HCT116 (cell line): ENCODE measurements around the gene CIAO1. TPM values are rescaled to one million over a fixed set of nuclear protein-coding genes. Genes with fewer than 3 reads are reported as not detected.

Source experiments
- ATAC-seq: fragments of 200-7000 bp; cut with Tn5 transposase; 2 replicates; pipeline ENCODE4 v1.9.1; 2020; ENCODE audit warnings: mild to moderate bottlenecking, moderate library complexity
- BruUV-seq: library from RNA; stranded (reverse); fragments of 400-500 nt; replicated peaks from 2 replicates; lab custom pipeline; 2021; lab: Mats Ljungman, UMichigan
- CTCF ChIA-PET: fragments of 300-600 bp; sonication (Branson Sonifier 250); formaldehyde crosslinking; loops from one replicate; lab custom pipeline; 2021; ENCODE audit warnings: antibody characterized with exemption; lab: Charles Lee
- POLR2A ChIA-PET: fragments of 300-600, 350-600 bp; sonication (Branson Sonifier 250); formaldehyde crosslinking; loops from one replicate; lab custom pipeline; 2021; ENCODE audit warnings: antibody characterized with exemption; lab: Charles Lee
- RAD21 ChIA-PET, 2 experiments: fragments of 300-600 bp; sonication (Branson Sonifier 250); formaldehyde crosslinking; loops; one replicate each; lab custom pipeline; 2023; ENCODE audit warnings: low total read pairs in 2 of 2; ENCODE audit not compliant: uncharacterized antibody in 2 of 2, unreplicated experiment in 2 of 2, low non-redundant PET in 1 of 2; lab: Charles Lee
- DNase-seq: peaks from one replicate; pipeline ENCODE4 v3.0.0-alpha.2; 2010; ENCODE audit warnings: low read depth, low spot score
- H2AFZ ChIP-seq: fragments of 200-600 bp; shearing (Covaris generic), sonication (generic); 2 replicates; pipeline ENCODE4 v1.6.1; 2017; ENCODE audit warnings: low read depth, mixed run types, mixed read lengths, antibody characterized with exemption, low read length; ENCODE audit not compliant: poor library complexity, severe bottlenecking
- H3K27ac ChIP-seq: 2 replicates; pipeline ENCODE4 v1.5.1; 2012; ENCODE audit warnings: low read depth, low read length
- H3K27me3 ChIP-seq: fragments of 200-600 bp; sonication (generic); 2 replicates; pipeline ENCODE4 v1.6.1; 2016; ENCODE audit warnings: mixed run types, low read length, mixed read lengths; ENCODE audit not compliant: insufficient read depth
- H3K36me3 ChIP-seq, 2 experiments: fragments of 200-500 bp in 1 of 2; fragments of 200-600 bp in 1 of 2; sonication (Bioruptor generic) in 1 of 2; sonication (generic) in 1 of 2; 2 replicates each; pipeline versions ENCODE4 v1.5.1 to v1.6.1; 2014 to 2016; ENCODE audit warnings: low read length in 2 of 2, inconsistent platforms in 1 of 2, mixed read lengths in 1 of 2, mixed run types in 1 of 2; ENCODE audit not compliant: insufficient read depth in 2 of 2, control insufficient read depth in 1 of 2
- H3K4me1 ChIP-seq, 2 experiments: fragments of 200-600 bp in 1 of 2; sonication (generic) in 1 of 2; 2 replicates each; pipeline versions ENCODE4 v1.5.1 to v1.6.1; 2012 to 2017; ENCODE audit warnings: low read length in 2 of 2, inconsistent platforms in 1 of 2, mild to moderate bottlenecking in 1 of 2, mixed read lengths in 1 of 2, mixed run types in 1 of 2, moderate library complexity in 1 of 2; ENCODE audit not compliant: insufficient read depth in 2 of 2, control insufficient read depth in 1 of 2
- H3K4me2 ChIP-seq: fragments of 200-600 bp; sonication (generic); 2 replicates; pipeline ENCODE4 v1.6.1; 2017; ENCODE audit warnings: mixed run types, low read length, mixed read lengths
- H3K4me3 ChIP-seq, 2 experiments: fragments of 200-600 bp in 1 of 2; sonication (generic) in 1 of 2; replicated peaks in 1 of 2; 2 replicates each; pipeline ENCODE4 v1.5.1; 2011 to 2016; ENCODE audit warnings: low read length in 2 of 2, control low read depth in 1 of 2, low read depth in 1 of 2, mild to moderate bottlenecking in 1 of 2, mixed read lengths in 1 of 2, mixed run types in 1 of 2
- H3K79me2 ChIP-seq: fragments of 200-600 bp; sonication (generic); 2 replicates; pipeline ENCODE4 v1.6.1; 2017; ENCODE audit warnings: mild to moderate bottlenecking, mixed run types, low read length, moderate library complexity, mixed read lengths; ENCODE audit not compliant: insufficient read depth
- H3K9ac ChIP-seq: fragments of 200-600 bp; sonication (generic); 2 replicates; pipeline ENCODE4 v1.6.1; 2016; ENCODE audit warnings: low read length, mixed read lengths
- H3K9me2 ChIP-seq: fragments of 200-600 bp; sonication (generic), shearing (Covaris generic); 2 replicates; pipeline ENCODE4 v1.6.1; 2017; ENCODE audit warnings: mixed run types, mild to moderate bottlenecking, moderate library complexity; ENCODE audit not compliant: insufficient read depth
- H3K9me3 ChIP-seq, 2 experiments: fragments of 200-500 bp in 1 of 2; fragments of 200-600 bp in 1 of 2; sonication (Bioruptor generic) in 1 of 2; sonication (generic) in 1 of 2; 2 replicates each; pipeline ENCODE4 v1.6.1; 2014 to 2017; ENCODE audit warnings: low read length in 2 of 2, mixed read lengths in 2 of 2, inconsistent platforms in 1 of 2, low read depth in 1 of 2, mild to moderate bottlenecking in 1 of 2, mixed run types in 1 of 2, moderate library complexity in 1 of 2; ENCODE audit not compliant: control insufficient read depth in 1 of 2, insufficient read depth in 1 of 2
- H4K20me1 ChIP-seq: fragments of 200-600 bp; sonication (generic), shearing (Covaris generic); 2 replicates; pipeline ENCODE4 v1.6.1; 2017; ENCODE audit warnings: mixed run types, mild to moderate bottlenecking, moderate library complexity; ENCODE audit not compliant: insufficient read depth
- CBX3 ChIP-seq: IDR thresholded peaks from 2 replicates; pipeline ENCODE4 v1.6.1; 2012; ENCODE audit warnings: low read depth
- EGR1 ChIP-seq: IDR thresholded peaks from 2 replicates; pipeline ENCODE4 v1.6.1; 2012; ENCODE audit warnings: low read depth
- ELF1 ChIP-seq: IDR thresholded peaks from 2 replicates; pipeline ENCODE4 v1.6.1; 2012; ENCODE audit warnings: low read depth, borderline replicate concordance
- EZH2 ChIP-seq: fragments of 200-600 bp; sonication (generic); IDR thresholded peaks from 2 replicates; pipeline ENCODE4 v1.6.1; 2017; ENCODE audit warnings: antibody characterized with exemption, mixed run types
- EZH2phosphoT487 ChIP-seq: fragments of 200-600 bp; IDR thresholded peaks from 2 replicates; pipeline ENCODE4 v1.6.1; 2018; ENCODE audit warnings: antibody characterized with exemption, borderline replicate concordance
- FOSL1 ChIP-seq: IDR thresholded peaks from 2 replicates; pipeline ENCODE4 v1.6.1; 2012; ENCODE audit warnings: low read depth
- JUND ChIP-seq: IDR thresholded peaks from 2 replicates; pipeline ENCODE4 v1.6.1; 2012
- POLR2A ChIP-seq: IDR thresholded peaks from 2 replicates; pipeline ENCODE4 v1.7.0; 2011; ENCODE audit warnings: borderline replicate concordance; ENCODE audit not compliant: insufficient read depth, insufficient read length; ENCODE audit errors: extremely low read depth
- POLR2AphosphoS5 ChIP-seq: IDR thresholded peaks from 2 replicates; pipeline ENCODE4 v1.6.1; 2011; ENCODE audit warnings: mild to moderate bottlenecking, low read depth, low read length, moderate library complexity
- RAD21 ChIP-seq: IDR thresholded peaks from 2 replicates; pipeline ENCODE4 v1.6.1; 2012; ENCODE audit warnings: low read depth, mild to moderate bottlenecking
- SIN3A ChIP-seq: IDR thresholded peaks from 2 replicates; pipeline ENCODE4 v1.6.1; 2012; ENCODE audit warnings: low read depth
- SRF ChIP-seq: IDR thresholded peaks from 2 replicates; pipeline ENCODE4 v1.6.1; 2012; ENCODE audit warnings: low read depth
- TCF7L2 ChIP-seq: IDR thresholded peaks from 2 replicates; pipeline ENCODE4 v1.7.0; 2011; ENCODE audit warnings: borderline replicate concordance, inconsistent platforms; ENCODE audit not compliant: insufficient read depth, insufficient read length; ENCODE audit errors: extremely low read depth
- YY1 ChIP-seq: IDR thresholded peaks from 2 replicates; pipeline ENCODE4 v1.6.1; 2011; ENCODE audit warnings: low read length, low read depth, moderate library complexity, mild to moderate bottlenecking; ENCODE audit not compliant: insufficient replicate concordance; ENCODE audit errors: extremely low read depth
- ZFX ChIP-seq: fragments of 450-650 bp; IDR thresholded peaks from 2 replicates; pipeline ENCODE4 v1.6.1; 2017
- intact Hi-C: fragments of 100-400 bp; cut with micrococcal nuclease; formaldehyde crosslinking; loops from 2 replicates; pipeline ENCODE4 v1.10.0; 2022
- total RNA-seq: library from RNA; stranded (reverse); gene quantifications from one replicate; pipeline ENCODE4 v1.2.1, GENCODE V29; 2021; ENCODE audit not compliant: unreplicated experiment
- TF ChIP-seq, protein P1 (sequence below), 3 experiments: fragments of 200-600 bp in 1 of 3; sonication (generic) in 1 of 3; IDR thresholded peaks in 2 of 3; conservative IDR thresholded peaks in 1 of 3; 2 replicates each; pipeline ENCODE4 v1.5.1; 2012 to 2017; ENCODE audit warnings: low read depth in 2 of 3, low read length in 2 of 3, antibody characterized with exemption in 1 of 3, borderline replicate concordance in 1 of 3, control low read depth in 1 of 3, mild to moderate bottlenecking in 1 of 3, mixed read lengths in 1 of 3, mixed run types in 1 of 3, moderate library complexity in 1 of 3; ENCODE audit not compliant: insufficient read depth in 1 of 3
- TF ChIP-seq, protein P2 (sequence below): IDR thresholded peaks from 2 replicates; pipeline ENCODE4 v1.6.1; 2011; ENCODE audit warnings: mild to moderate bottlenecking, low read length, moderate library complexity; ENCODE audit not compliant: insufficient replicate concordance; ENCODE audit errors: extremely low read depth
- TF ChIP-seq, protein P3 (sequence below): IDR thresholded peaks from 2 replicates; pipeline ENCODE4 v1.6.1; 2012
- TF ChIP-seq, protein P4 (sequence below): IDR thresholded peaks from 2 replicates; pipeline ENCODE4 v1.6.1; 2012

CIAO1 gene
- total RNA-seq, 1 experiment from 2014 or later = 76.8 TPM

DNA sequence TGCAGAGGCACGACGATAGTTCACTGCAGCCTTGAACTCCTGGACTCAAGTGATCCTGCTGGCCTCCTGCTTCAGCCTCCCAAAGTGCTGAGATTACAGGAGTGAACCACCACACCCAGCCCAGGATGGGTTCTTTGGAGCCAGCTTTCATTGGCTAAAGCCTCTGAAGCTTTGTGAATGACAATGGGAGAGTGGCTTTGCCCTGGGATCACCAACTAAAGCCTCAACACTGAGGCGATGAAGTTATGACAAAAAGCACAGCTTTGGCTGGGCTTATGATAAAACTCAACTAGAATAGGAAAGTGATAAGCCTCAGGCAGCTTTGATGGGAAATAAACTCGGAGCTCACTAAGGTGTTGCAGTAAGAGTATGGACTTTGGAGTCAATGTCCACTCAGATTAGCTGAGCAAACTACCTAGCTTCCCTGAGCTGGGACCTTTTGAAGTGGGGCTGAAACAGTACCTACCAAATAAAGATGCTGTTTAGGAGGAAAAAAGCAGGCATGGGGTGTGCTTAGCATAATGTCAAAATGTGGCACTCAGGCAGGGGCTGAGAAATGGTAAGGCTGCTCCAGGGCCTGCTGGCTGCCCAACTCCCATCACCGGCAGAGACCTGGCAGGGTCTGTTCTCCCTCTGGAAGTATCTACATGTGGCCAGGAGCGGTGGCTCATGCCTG, 4.6 kb upstream of the CIAO1 start:
- no peak for DNase-seq
- CTCF ChIA-PET = interaction anchor here (0.9 to 3.4 kb wide), 5 partner anchors 53 to 269 kb away, joined by 3 to 25 read pairs (median 4); partner anchors contain the start of genes ADRA2B, ANKRD36C and STARD7
- Histone ChIP-seq H3K9me2 (no peaks in the 10 kb centered on the region), H3K4me1 (peaks cover 33 to 49% of the 10 kb centered on the region in 2 experiments), H3K9me3 (no peaks in the 10 kb centered on the region), H3K27me3 (no peaks in the 10 kb centered on the region), H3K4me3 (no peak overlapping the region; a peak in 1 of 4 replicates), H3K36me3 (peaks cover 0 to 7% of the 10 kb centered on the region in 2 experiments; a peak in 1 of 4 replicates), H2AFZ (no peak overlapping the region), H3K27ac (peak overlapping the region; percentile 63), H3K9ac (peak overlapping the region; percentile 33; the same call in 1 of the 2 replicates), H3K4me2 (peak overlapping the region; percentile 70), H3K79me2 (peaks cover 75% of the 10 kb centered on the region), H4K20me1 (no peaks in the 10 kb centered on the region)
- no TSS peak for BruUV-seq
- intact Hi-C loops = loop anchor here (2.0 kb wide), 1 partner anchor 53 kb away; the partner anchor contains the start of gene STARD7
- RAD21 ChIA-PET = interaction anchor here in 1 of 2 experiments (1.2 kb wide), 1 partner anchor 53 kb away, joined by 3 read pairs; no protein-coding TSS in a partner anchor
- no peak for ATAC-seq
- POLR2A ChIA-PET = interaction anchor here (2.3 to 2.7 kb wide), 2 partner anchors 11 to 53 kb away, joined by 5 to 9 read pairs; partner anchors contain the start of gene STARD7
- TF ChIP-seq TCF7L2 (no peak), EZH2 (no peak), CBX3 (no peak), EGR1 (no peak), JUND (no peak), FOSL1 (no peak), RAD21 (no peak), YY1 (no peak), SIN3A (no peak), ZFX (no peak), SRF (no peak), ELF1 (no peak), POLR2A (no peak), EZH2phosphoT487 (no peak), POLR2AphosphoS5 (no peak)
- TF ChIP-seq, protein P1, sequence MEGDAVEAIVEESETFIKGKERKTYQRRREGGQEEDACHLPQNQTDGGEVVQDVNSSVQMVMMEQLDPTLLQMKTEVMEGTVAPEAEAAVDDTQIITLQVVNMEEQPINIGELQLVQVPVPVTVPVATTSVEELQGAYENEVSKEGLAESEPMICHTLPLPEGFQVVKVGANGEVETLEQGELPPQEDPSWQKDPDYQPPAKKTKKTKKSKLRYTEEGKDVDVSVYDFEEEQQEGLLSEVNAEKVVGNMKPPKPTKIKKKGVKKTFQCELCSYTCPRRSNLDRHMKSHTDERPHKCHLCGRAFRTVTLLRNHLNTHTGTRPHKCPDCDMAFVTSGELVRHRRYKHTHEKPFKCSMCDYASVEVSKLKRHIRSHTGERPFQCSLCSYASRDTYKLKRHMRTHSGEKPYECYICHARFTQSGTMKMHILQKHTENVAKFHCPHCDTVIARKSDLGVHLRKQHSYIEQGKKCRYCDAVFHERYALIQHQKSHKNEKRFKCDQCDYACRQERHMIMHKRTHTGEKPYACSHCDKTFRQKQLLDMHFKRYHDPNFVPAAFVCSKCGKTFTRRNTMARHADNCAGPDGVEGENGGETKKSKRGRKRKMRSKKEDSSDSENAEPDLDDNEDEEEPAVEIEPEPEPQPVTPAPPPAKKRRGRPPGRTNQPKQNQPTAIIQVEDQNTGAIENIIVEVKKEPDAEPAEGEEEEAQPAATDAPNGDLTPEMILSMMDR (IDR thresholded peaks at IDR 0.05 in 2 of 3, conservative IDR thresholded peaks at IDR 0.05 in 1 of 3; ENCODE audit: borderline replicate concordance in 1 of 3, insufficient read depth in 1 of 3, low read depth in 2 of 3, low read length in 2 of 3) = no peak
- TF ChIP-seq, protein P2, sequence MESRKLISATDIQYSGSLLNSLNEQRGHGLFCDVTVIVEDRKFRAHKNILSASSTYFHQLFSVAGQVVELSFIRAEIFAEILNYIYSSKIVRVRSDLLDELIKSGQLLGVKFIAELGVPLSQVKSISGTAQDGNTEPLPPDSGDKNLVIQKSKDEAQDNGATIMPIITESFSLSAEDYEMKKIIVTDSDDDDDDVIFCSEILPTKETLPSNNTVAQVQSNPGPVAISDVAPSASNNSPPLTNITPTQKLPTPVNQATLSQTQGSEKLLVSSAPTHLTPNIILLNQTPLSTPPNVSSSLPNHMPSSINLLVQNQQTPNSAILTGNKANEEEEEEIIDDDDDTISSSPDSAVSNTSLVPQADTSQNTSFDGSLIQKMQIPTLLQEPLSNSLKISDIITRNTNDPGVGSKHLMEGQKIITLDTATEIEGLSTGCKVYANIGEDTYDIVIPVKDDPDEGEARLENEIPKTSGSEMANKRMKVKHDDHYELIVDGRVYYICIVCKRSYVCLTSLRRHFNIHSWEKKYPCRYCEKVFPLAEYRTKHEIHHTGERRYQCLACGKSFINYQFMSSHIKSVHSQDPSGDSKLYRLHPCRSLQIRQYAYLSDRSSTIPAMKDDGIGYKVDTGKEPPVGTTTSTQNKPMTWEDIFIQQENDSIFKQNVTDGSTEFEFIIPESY = no peak
- TF ChIP-seq, protein P3, sequence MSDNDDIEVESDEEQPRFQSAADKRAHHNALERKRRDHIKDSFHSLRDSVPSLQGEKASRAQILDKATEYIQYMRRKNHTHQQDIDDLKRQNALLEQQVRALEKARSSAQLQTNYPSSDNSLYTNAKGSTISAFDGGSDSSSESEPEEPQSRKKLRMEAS = no peak
- TF ChIP-seq, protein P4, sequence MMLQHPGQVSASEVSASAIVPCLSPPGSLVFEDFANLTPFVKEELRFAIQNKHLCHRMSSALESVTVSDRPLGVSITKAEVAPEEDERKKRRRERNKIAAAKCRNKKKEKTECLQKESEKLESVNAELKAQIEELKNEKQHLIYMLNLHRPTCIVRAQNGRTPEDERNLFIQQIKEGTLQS = no peak
